Heart left ventricle (tissue), 16 donors: ENCODE data around the gene ZNF132. TPM values are rescaled to one million over a fixed set of nuclear protein-coding genes. Genes with fewer than 3 reads are reported as not detected.

Source experiments
- ATAC-seq, 4 donors: fragments of 200-7000 bp; cut with Tn5 transposase; one replicate each; pipeline ENCODE4 v1.9.1; 2020 to 2022; ENCODE audit warnings: moderate library complexity in 4 of 4, mild to moderate bottlenecking in 3 of 4, moderate number of reproducible peaks in 1 of 4
- DNase-seq, 5 donors: peaks; one replicate each; pipeline ENCODE4 v3.0.0-alpha.2; 2020
- H3K27ac ChIP-seq, 12 donors: fragments of 200-600 bp; sonication (generic) in 4 of 12; one replicate each; pipeline versions ENCODE4 v1.5.0 to v1.8.0; 2016 to 2022; ENCODE audit warnings: mild to moderate bottlenecking in 2 of 12
- H3K27me3 ChIP-seq, 9 donors: fragments of 200-600 bp; sonication (generic) in 2 of 9; one replicate each; pipeline versions ENCODE4 v1.5.1 to v1.8.0; 2016 to 2022; ENCODE audit warnings: mild to moderate bottlenecking in 3 of 9
- H3K36me3 ChIP-seq, 9 donors: fragments of 200-600 bp; sonication (generic) in 2 of 9; one replicate each; pipeline versions ENCODE4 v1.5.0 to v1.8.0; 2018 to 2022; ENCODE audit warnings: mild to moderate bottlenecking in 2 of 9
- H3K4me1 ChIP-seq, 12 donors: fragments of 200-600 bp; sonication (generic) in 4 of 12; one replicate each; pipeline versions ENCODE4 v1.5.0 to v1.8.0; 2016 to 2022; ENCODE audit warnings: mild to moderate bottlenecking in 3 of 12
- H3K4me3 ChIP-seq, 12 donors: fragments of 200-600 bp; sonication (generic) in 4 of 12; one replicate each; pipeline versions ENCODE4 v1.5.0 to v1.8.0; 2017 to 2022; ENCODE audit warnings: mild to moderate bottlenecking in 9 of 12, moderate library complexity in 4 of 12
- H3K9me3 ChIP-seq, 12 donors: fragments of 200-600 bp; sonication (generic) in 4 of 12; one replicate each; pipeline versions ENCODE4 v1.5.0 to v1.8.0; 2016 to 2022; ENCODE audit warnings: mild to moderate bottlenecking in 1 of 12
- CTCF ChIP-seq, 12 donors: fragments of 200-600 bp; sonication (generic) in 4 of 12; IDR thresholded peaks; one replicate each; pipeline versions ENCODE4 v1.5.0 to v1.8.0; 2018 to 2022; ENCODE audit warnings: antibody characterized with exemption in 12 of 12, mild to moderate bottlenecking in 5 of 12
- POLR2A ChIP-seq, 2 donors: fragments of 450-650 bp; IDR thresholded peaks; one replicate each; pipeline ENCODE4 v1.6.1; 2017; ENCODE audit warnings: antibody characterized with exemption in 2 of 2, mild to moderate bottlenecking in 2 of 2, moderate library complexity in 2 of 2
- WGBS, 4 donors: extraction: QIAGEN DNeasy Blood & Tissue Kit in 2 of 4; methylation state at CpG; one replicate each; pipeline versions ENCODE4 v1.1.5 to v1.1.7; 2013 to 2018; 5-methylcytosine and 5-hydroxymethylcytosine counted together
- intact Hi-C, 10 donors: fragments of 100-400 bp; cut with DNase I; formaldehyde crosslinking; loops; one replicate each; pipeline versions ENCODE4 v1.11.1 to v1.14.2; 2022
- polyA plus RNA-seq, 2 donors: library from polyadenylated mRNA; stranded (reverse); fragments of 200-250 nt; gene quantifications; one replicate each; pipeline ENCODE4 v1.2.3, GENCODE V29; 2013
- total RNA-seq, 9 donors: library from RNA; depleted of rRNA in 2 of 9; stranded (reverse); fragments of >200 nt in 2 of 9; fragmentation: NEBNext Ultra II Directional in 3 of 9; extraction: Animal tissue kit (Norgen Biotek cat#: 25700) in 3 of 9; gene quantifications; one replicate each; pipeline versions ENCODE4 v1.1.0 to v1.2.4, GENCODE V29; 2016 to 2023
- donor health status: ischemic (EF 13 %, LVEDD 7.1; RV severe dilation, severe dysfunction).
- donor health status: healthy with polysubstance abuse.
- donor health status: DM: no; HTN: yes; CAD: no.
- donor health status: DM: no; HTN: no; CAD: no.
- donor health status: ischemic (EF 25% LVEDD 6.9; RV normal size, moderate dysfunction).
- donor health status: ischemic (EF 25% LVEDD 5.7; RV mildly dilated, moderate dysfunction).
- donor health status: healthy.
- donor health status: DM: yes; HTN: yes; CAD: no.
- donor health status: ischemic (EF 35%, LVEDD 5.7; RV mildly dilated, moderate dysfunction).
- donor health status: nonischemic (EF 11% LVEDD 7.7; RV severe dilation, severe dysfunction).
- donor health status: DM: yes; HTN: yes; CAD: no.
- donor health status: PGD.
- donor health status: ischemic (EF 29% LVEDD 5.4; RV normal size, mild dysfunction).
- donor health status: nonischemic (EF 23%, LVEDD 6.1; RV moderate dilation, normal function).

The ZNF132 gene
- total and polyA plus RNA-seq, 11 donors = 1.7 to 6.7 (median 5.1) TPM

GRCh38 chr19:58474997-58475713 lies 35.2 kb upstream of the ZNF132 start:
- TF ChIP-seq POLR2A (IDR thresholded peaks at IDR 0.05) = no peak
- no peak for TF ChIP-seq CTCF (IDR thresholded peaks at IDR 0.05)
- ATAC-seq = no peak
- Histone ChIP-seq H3K4me1 (peaks cover 0 to 25% (median 14%) of the 10 kb centered on the region in 12 donors), H3K4me3 (peak overlapping the region; percentile 36 to 87 (median 72)), H3K9me3 (no peaks in the 10 kb centered on the region), H3K36me3 (peaks cover 0 to 41% (median 31%) of the 10 kb centered on the region in 9 donors), H3K27me3 (no peaks in the 10 kb centered on the region), H3K27ac (peak overlapping the region; percentile 65 to 93 (median 90))
- DNase-seq = no peak
- WGBS, 4 donors = 23 to 25% (median 24%) methylated on average over 27 of the region's 27 CpGs
- intact Hi-C loops = no loop called here

DNA sequence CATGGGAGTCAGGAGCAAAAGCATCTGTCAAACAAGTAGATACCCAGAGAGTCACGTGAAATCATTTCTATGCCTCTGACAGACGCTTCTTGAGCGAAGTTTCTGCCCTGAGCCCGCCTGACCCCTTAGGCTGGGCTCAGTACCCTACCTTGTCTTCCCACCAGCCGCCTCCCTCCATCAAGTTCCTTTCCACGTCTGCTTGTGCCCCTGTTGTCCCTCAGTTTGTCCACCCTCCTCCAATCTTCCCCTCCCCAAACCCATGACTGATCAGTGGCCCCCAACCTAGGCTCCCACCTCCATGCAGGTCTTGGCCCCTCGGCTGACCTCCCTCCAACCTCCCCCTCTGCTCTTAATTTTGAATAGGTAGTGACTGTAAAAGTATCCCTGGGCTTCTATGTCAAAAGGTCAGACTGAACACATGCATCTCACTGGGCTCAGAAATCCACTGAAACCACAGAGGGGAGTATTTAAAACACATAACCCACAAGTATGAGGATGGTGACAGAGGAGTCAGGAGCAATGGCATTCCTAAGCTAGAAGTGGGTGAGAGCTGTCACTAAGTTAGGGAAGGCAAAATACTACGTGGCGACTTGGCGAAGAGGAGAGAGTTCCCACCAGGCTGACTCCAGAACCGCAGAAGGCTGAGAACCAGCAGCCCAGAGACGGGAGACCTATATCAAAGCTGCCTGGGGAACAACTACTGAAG lies 34.5 kb upstream of the ZNF132 start:
- H3K27me3 ChIP-seq = no peaks in the 10 kb centered on the region
- H3K4me3 ChIP-seq = no peak overlapping the region
- WGBS, 4 donors = 84 to 92% (median 88%) methylated on average over 12 of the region's 12 CpGs
- no peak for ATAC-seq
- H3K4me1 ChIP-seq = peaks cover 0 to 25% (median 14%) of the 10 kb centered on the region in 12 donors
- peaks cover 0 to 45% (median 34%) of the 10 kb centered on the region in 9 donors for H3K36me3 ChIP-seq
- TF ChIP-seq POLR2A (IDR thresholded peaks at IDR 0.05) = no peak
- TF ChIP-seq CTCF (IDR thresholded peaks at IDR 0.05) = no peak
- intact Hi-C loops = no loop called here
- no peak for DNase-seq
- H3K27ac ChIP-seq = peak overlapping the region in 1 of 12 donors; percentile 93
- no peaks in the 10 kb centered on the region for H3K9me3 ChIP-seq

- no peak for ATAC-seq
- H3K36me3 ChIP-seq = peaks cover 0 to 44% (median 34%) of the 10 kb centered on the region in 9 donors
Observed at GRCh38 chr19:58473775-58474174, 33.8 kb upstream of the ZNF132 start.

More at GRCh38 chr19:58473775-58474174, 33.8 kb upstream of the ZNF132 start:
- Histone ChIP-seq H3K4me1 (peaks cover 0 to 25% (median 14%) of the 10 kb centered on the region in 12 donors), H3K27ac (no peak overlapping the region), H3K4me3 (no peak overlapping the region), H3K27me3 (no peaks in the 10 kb centered on the region), H3K9me3 (no peaks in the 10 kb centered on the region)
- intact Hi-C loops = no loop called here
- TF ChIP-seq CTCF (IDR thresholded peaks at IDR 0.05) = no peak
- TF ChIP-seq POLR2A (IDR thresholded peaks at IDR 0.05) = no peak
- no peak for DNase-seq
